Esophagus squamous epithelium (tissue), 5 donors: ENCODE data around the gene RPS15. TPM values are rescaled to one million over a fixed set of nuclear protein-coding genes. Genes with fewer than 3 reads are reported as not detected.

Experiments used
- DNase-seq: peaks from one replicate; lab custom pipeline; 2025; lab: John Stamatoyannopoulos, UW
- H3K27ac ChIP-seq, 4 donors: fragments of 200-600 bp; sonication (generic); one replicate each; pipeline ENCODE4 v1.5.1; 2016 to 2019; ENCODE audit warnings: mild to moderate bottlenecking in 1 of 4
- H3K27me3 ChIP-seq, 4 donors: fragments of 200-600 bp; sonication (generic); 1 replicate in 3 of 4; 2 replicates in 1 of 4; pipeline versions ENCODE4 v1.5.1 to v1.6.0; 2017 to 2021; ENCODE audit warnings: antibody characterized with exemption in 1 of 4
- H3K36me3 ChIP-seq, 3 donors: fragments of 200-600 bp; sonication (generic); one replicate each; pipeline ENCODE4 v1.5.1; 2016 to 2019
- H3K4me1 ChIP-seq, 3 donors: fragments of 200-600 bp; sonication (generic); one replicate each; pipeline ENCODE4 v1.5.1; 2017 to 2019
- H3K4me3 ChIP-seq, 4 donors: fragments of 200-600 bp; sonication (generic); 1 replicate in 3 of 4; 2 replicates in 1 of 4; pipeline ENCODE4 v1.5.1; 2016 to 2019; ENCODE audit warnings: mild to moderate bottlenecking in 2 of 4, moderate library complexity in 1 of 4
- H3K9me3 ChIP-seq, 3 donors: fragments of 200-600 bp; sonication (generic); one replicate each; pipeline ENCODE4 v1.5.1; 2016 to 2019
- CTCF ChIP-seq, 6 experiments: fragments of 450-650 bp in 4 of 6; fragments of 200-600 bp in 2 of 6; sonication (generic) in 2 of 6; IDR thresholded peaks; one replicate each; pipeline ENCODE4 v1.5.1; 2016 to 2019; ENCODE audit warnings: antibody characterized with exemption in 6 of 6, mild to moderate bottlenecking in 4 of 6, moderate library complexity in 4 of 6
- POLR2A ChIP-seq, 4 donors: fragments of 450-650 bp; IDR thresholded peaks; one replicate each; pipeline ENCODE4 v1.6.1; 2017; ENCODE audit warnings: antibody characterized with exemption in 4 of 4, mild to moderate bottlenecking in 4 of 4, moderate library complexity in 3 of 4
- WGBS, 2 donors: methylation state at CpG; one replicate each; pipeline ENCODE4 v1.1.5; 2018; 5-methylcytosine and 5-hydroxymethylcytosine counted together
- intact Hi-C: fragments of 100-400 bp; cut with DNase I; formaldehyde crosslinking; loops from one replicate; pipeline ENCODE4 v1.15.0; 2022
- total RNA-seq, 4 donors: library from RNA; depleted of rRNA; stranded (reverse); fragments of >200 nt; gene quantifications; one replicate each; pipeline ENCODE4 v1.1.0, GENCODE V29; 2016
- donor health status: DM: yes; HTN: yes; CAD: no.

Gene RPS15
- total RNA-seq, 4 donors from 2014 or later = 2,502 to 3,774 (median 3,129) TPM

GRCh38 chr19:1440418-1440801 lies 2.2 kb downstream of the RPS15 start:
- H3K36me3 ChIP-seq = peaks cover 25 to 49% (median 25%) of the 10 kb centered on the region in 3 donors
- no peak for DNase-seq
- intact Hi-C loops = no loop called here
- 68% methylated on average over 6 of the region's 15 CpGs; no CpG with 5 or more reads in 1 of the 2 donors for WGBS, 2 donors
- H3K4me3 ChIP-seq = peak overlapping the region in 2 of 4 donors; percentile 67 to 95
- no peak overlapping the region for H3K27ac ChIP-seq
- no peak for TF ChIP-seq POLR2A (IDR thresholded peaks at IDR 0.05)
- no peak for TF ChIP-seq CTCF (IDR thresholded peaks at IDR 0.05)
- H3K4me1 ChIP-seq = peaks cover 32 to 68% (median 34%) of the 10 kb centered on the region in 3 donors
- H3K27me3 ChIP-seq = peaks cover 0 to 3% (median 0%) of the 10 kb centered on the region in 4 donors
- no peaks in the 10 kb centered on the region for H3K9me3 ChIP-seq

GRCh38 chr19:1441022-1441426 lies 2.8 kb downstream of the RPS15 start:
- Histone ChIP-seq H3K27me3 (peaks cover 0 to 9% (median 2%) of the 10 kb centered on the region in 4 donors), H3K27ac (no peak overlapping the region), H3K36me3 (peaks cover 25 to 43% (median 25%) of the 10 kb centered on the region in 3 donors), H3K4me1 (peaks cover 37 to 74% (median 39%) of the 10 kb centered on the region in 3 donors), H3K9me3 (no peaks in the 10 kb centered on the region), H3K4me3 (no peak overlapping the region)
- WGBS, 2 donors = 80% methylated on average over 1 of the region's 9 CpGs; no CpG with 5 or more reads in 1 of the 2 donors
- no peak for DNase-seq
- intact Hi-C loops = no loop called here
- no peak for TF ChIP-seq POLR2A (IDR thresholded peaks at IDR 0.05)
- TF ChIP-seq CTCF (IDR thresholded peaks at IDR 0.05) = no peak

- intact Hi-C loops = no loop called here
- Histone ChIP-seq H3K4me1 (peaks cover 44 to 77% (median 48%) of the 10 kb centered on the region in 3 donors), H3K27me3 (peaks cover 5 to 17% (median 9%) of the 10 kb centered on the region in 4 donors), H3K4me3 (no peak overlapping the region), H3K9me3 (no peaks in the 10 kb centered on the region), H3K27ac (no peak overlapping the region), H3K36me3 (peaks cover 25 to 38% (median 25%) of the 10 kb centered on the region in 3 donors)
- TF ChIP-seq POLR2A (IDR thresholded peaks at IDR 0.05) (no peak), CTCF (IDR thresholded peaks at IDR 0.05) (no peak)
- DNase-seq = no peak
- WGBS, 2 donors = 76 to 77% methylated on average over 17 to 20 of the region's 25 CpGs
These were observed 3.7 kb downstream of the RPS15 start for GRCh38 chr19:1441677-1442438.

GRCh38 chr19:1445185-1445931 lies 7.2 kb downstream of the RPS15 start:
- intact Hi-C loops = no loop called here
- no peak for DNase-seq
- Histone ChIP-seq H3K27me3 (peaks cover 26 to 52% (median 30%) of the 10 kb centered on the region in 4 donors), H3K4me3 (peak overlapping the region; percentile 14 to 54 (median 32)), H3K36me3 (peaks cover 15 to 27% (median 19%) of the 10 kb centered on the region in 3 donors), H3K9me3 (no peaks in the 10 kb centered on the region), H3K27ac (peak overlapping the region in 1 of 4 donors; percentile 23), H3K4me1 (peaks cover 26 to 61% (median 32%) of the 10 kb centered on the region in 3 donors)
- no peak for TF ChIP-seq POLR2A (IDR thresholded peaks at IDR 0.05)
- peak; percentile 73 to 95 (median 92) for TF ChIP-seq CTCF (IDR thresholded peaks at IDR 0.05)
- 1 to 3% methylated on average over 14 to 29 of the region's 70 CpGs for WGBS, 2 donors
